NCI-H2081 treated with DMSO at 0.1 percent for 48 hours (cell line): ENCODE measurements around the gene SLC45A2.
"Not testable (repeated sequence)": the region's sequence is repeated elsewhere in the genome, so short reads cannot be mapped to it uniquely, and the experiment has no call there.

Experiments
- DNase-seq: peaks from one replicate; lab custom pipeline; 2025; lab: John Stamatoyannopoulos, UW

The SLC45A2 gene

DNA sequence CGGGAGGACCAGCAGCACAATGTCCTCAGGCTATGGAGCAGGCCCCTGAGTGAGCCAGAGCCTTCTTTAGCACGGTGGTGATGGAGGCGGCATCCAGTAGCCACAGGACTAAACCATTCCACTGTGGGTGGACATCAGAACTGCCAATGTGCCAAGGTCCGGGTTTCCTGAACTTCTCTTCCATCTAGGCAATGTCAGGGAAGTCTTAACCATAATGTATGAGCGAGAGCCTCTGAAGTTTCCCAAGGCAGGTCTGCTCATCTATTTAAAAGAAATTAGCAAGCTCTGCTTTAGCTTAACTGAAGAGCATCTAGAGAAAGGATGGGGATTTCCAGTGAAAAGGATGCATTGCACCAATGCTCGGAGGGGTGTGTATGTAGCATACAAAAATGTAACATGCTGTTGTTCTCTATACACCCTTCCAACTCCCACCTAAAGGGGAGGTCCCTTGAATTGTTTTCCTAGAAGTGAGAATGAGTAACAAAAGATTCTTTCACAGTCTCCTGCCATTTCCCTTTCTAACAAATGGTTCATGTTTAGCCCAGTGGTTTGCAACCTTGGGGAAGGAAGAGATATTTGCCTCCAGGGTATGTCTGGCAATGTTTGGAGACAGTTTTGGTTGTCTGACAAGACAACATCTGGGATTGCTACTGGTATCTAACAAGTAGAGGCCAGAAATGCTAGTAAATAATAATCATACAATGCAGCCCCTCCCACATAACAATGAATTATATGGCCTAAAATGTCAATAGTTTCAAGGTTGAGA lies 54.4 kb downstream of the SLC45A2 start:
- no peak for DNase-seq

DNA sequence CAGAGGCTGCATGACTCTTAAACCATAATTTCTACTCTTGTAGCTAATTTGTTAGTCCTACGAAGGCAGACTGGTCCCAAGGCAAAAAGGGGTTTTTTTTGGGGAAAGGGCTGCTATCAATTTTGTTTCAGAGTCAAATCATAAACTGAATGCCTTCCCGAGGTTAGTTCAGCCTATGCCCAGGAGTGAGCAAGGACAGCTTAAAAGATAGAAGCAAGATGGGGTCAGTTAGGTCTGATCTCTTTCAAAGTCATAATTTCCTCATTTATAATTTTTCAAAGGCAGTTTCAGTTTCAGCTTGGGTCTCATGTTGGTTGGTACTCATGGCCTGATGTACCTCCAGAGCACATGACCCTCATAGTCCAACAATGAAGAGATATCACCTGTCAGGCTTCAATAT lies 56.2 kb downstream of the SLC45A2 start:
- no peak for DNase-seq

DNA sequence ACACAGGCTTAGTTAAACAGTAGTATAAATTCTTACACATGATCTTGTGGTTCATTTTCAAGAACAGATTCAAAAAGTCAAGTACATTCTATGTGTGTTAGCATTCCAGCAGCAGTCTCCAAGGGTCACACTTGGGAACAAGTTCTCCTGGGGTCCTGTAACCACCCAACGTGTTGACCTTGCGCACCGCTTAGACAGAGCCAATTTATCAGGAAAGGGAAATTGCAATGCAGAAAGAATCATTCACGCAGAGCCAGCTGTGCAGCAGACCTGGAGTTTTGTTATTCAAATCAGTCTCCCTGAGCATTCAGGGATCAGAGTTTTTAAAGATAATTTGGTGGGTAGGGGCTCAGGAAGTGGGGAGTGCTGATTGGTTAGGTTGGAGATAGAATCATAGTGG lies 56.8 kb downstream of the SLC45A2 start:
- DNase-seq: no peak

DNA sequence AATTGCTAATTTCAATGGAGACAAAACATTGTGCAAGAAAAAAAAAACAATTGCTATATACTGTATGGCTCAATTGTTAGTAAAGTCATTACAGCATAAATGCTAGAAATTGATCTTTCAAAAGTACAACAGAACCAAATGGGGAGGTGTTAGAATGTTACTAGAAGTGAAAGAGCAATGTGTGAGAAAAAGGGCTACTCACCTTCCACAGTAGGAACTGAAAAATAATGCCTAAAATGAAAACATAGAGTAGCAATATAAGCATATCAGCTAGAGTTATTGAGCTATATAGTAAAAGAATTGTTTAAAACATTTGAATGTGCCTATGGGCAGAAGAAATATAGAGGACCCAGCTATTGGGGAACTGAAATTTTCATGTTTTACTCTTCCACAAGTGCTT lies 59.2 kb downstream of the SLC45A2 start:
- no peak for DNase-seq

DNA sequence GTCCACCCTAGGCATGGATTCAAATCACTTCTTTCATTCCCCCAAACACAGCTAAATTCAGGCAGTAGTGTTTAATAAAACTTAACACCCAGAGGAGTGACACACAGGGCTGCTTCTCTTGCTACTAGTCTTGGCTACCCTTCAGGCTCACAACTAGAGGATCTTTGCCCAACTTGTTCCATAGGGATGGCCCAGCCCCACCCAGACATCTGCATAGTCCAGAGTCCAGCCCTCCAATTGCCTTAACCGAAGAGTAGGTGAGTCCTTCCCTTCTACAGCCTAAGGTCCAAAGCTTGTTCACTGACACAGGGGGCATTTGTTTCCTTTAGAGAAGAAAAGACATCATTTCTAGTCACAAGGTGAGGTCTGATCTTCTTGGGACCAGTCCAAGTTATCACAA lies 63.5 kb downstream of the SLC45A2 start:
- no peak for DNase-seq

DNA sequence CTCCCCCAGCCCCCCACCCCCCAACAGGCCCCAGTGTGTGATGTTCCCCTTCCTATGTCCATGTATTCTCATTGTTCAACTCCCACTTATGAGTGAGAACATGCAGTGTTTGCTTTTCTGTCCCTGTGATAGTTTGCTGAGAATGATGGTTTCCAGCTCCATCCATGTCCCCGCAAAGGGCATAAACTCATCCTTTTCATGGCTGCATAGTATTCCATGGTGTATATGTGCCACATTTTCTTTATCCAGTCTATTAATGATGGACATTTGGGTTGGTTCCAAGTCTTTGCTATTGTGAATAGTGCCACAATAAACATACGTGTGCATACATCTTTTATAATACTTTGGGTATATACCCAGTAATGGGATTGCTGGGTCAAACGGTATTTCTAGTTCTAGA lies 69.6 kb downstream of the SLC45A2 start:
- not testable (repeated sequence) for DNase-seq

DNA sequence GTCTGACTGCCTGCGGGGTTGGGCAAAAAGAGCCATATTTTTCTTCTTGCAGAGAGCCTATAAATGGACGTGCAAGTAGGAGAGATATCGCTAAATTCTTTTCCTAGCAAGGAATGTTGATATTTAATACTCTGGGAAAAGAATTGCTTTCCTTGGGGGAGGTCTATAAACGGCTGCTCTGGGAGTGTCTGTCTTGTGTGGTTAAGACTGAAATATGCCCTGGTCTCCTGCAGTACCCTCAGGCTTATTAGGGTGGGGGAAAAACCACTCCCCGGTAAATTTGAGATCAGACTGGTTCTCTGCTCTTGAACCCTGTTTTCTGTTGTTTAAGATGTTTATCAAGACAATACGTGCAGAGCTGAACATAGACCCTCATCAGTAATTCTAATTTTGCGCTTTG lies 78.2 kb downstream of the SLC45A2 start:
- not testable (repeated sequence) for DNase-seq

DNA sequence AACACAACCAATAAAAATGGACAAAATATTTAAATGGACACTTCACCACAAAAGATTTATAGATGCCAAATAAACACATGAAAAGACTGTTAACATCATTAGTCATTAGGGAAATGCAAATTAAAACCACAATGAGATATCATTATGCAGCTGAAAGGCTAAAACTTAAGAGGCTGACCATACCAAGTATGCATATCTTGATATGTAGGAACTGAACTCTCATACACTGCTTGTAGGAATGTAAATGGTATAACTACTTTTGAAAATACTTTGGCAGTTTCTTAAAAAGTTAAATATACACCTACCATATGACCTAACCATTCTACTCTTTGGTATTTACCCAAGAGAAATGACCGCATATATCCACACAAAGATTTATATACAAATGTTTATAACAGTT lies 79.1 kb downstream of the SLC45A2 start:
- no peak for DNase-seq

DNA sequence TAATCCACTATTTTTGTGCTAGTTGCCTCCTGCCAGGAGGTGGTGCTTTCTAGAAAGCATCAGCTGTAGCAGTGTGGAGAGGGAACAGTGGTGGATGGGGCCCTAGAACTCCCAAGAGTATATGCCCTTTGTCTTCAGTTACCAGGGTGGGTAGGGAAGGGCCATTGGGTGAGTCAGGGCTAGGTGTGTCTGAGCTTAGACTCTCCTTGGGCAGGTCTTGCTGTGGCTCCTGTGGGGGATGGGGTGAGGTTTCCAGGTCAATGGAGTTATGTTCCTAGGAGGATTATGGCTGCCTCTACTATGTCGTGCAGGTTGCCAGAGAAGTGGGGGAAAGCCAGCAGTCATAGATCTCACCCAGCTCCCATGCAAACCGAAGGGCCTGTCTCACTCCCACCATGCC lies 81.4 kb downstream of the SLC45A2 start:
- no peak for DNase-seq

DNA sequence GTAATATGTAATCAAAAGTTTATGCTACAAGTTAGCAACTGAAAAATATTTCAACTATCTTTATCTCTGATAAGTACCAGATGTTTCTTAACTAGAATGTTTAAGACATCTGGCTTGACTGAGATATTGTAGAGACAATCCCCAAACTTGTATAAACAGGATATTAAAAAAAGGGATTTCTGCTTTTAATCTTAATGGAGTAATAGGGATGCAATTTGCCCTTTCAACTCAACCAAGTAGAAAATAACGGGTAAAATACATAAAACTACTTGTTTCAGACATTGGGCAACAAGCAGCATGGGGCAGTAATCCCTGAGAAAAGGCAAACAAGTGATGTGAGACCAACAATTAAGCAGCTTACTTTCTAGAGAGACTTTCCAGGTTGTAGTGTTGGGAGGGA lies 83.3 kb downstream of the SLC45A2 start:
- no peak for DNase-seq
